CD4-positive, alpha-beta T cell treated with Interleukin-17A for 1 hour (primary cell): ENCODE measurements around the gene CCL20.
"Not testable (repeated sequence)": the region's sequence is repeated elsewhere in the genome, so short reads cannot be mapped to it uniquely, and the experiment has no call there.

ENCODE experiments used
- DNase-seq: peaks from one replicate; pipeline ENCODE4 v3.0.0-alpha.2; 2020

The CCL20 gene, protein sequence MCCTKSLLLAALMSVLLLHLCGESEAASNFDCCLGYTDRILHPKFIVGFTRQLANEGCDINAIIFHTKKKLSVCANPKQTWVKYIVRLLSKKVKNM

DNA sequence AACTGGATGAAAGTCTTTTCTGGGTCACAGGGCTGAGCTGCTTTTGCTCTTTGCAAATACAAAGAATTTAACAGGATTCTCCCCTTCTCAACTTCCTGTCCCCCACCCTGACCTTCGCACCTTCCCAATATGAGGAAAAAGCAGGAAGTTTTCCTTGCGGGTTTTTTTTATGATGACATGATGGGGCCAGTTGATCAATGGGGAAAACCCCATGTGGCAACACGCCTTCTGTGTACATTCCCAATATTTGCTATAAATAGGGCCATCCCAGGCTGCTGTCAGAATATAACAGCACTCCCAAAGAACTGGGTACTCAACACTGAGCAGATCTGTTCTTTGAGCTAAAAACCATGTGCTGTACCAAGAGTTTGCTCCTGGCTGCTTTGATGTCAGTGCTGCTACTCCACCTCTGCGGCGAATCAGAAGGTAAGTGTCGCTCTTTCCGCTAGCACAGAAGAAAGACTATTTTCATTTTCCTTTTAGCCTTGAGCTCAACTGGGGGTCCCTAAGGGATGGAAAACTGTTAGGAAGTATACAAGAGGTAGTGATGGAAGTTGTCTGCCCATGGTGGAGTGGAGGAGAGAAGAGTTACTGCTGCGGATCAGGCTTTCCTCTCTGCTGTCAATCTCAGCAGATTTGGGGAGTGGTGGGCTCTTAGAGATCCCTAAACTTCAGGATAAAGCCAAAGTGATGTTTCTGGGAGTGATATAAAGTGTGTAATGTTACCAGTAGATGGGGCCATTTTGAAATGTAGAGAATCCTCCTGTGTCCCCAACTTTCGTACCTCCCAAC is at the start of gene CCL20:
CCL20 (plus strand) TSS at position 281 of the 792 bp plus-strand sequence; CDS start at position 351, 70 bp downstream.
- DNase-seq = peak; percentile 41

- DNase-seq = no peak
Observed at GRCh38 chr2:227765788-227766372, 47.8 kb upstream of the CCL20 start.

DNA sequence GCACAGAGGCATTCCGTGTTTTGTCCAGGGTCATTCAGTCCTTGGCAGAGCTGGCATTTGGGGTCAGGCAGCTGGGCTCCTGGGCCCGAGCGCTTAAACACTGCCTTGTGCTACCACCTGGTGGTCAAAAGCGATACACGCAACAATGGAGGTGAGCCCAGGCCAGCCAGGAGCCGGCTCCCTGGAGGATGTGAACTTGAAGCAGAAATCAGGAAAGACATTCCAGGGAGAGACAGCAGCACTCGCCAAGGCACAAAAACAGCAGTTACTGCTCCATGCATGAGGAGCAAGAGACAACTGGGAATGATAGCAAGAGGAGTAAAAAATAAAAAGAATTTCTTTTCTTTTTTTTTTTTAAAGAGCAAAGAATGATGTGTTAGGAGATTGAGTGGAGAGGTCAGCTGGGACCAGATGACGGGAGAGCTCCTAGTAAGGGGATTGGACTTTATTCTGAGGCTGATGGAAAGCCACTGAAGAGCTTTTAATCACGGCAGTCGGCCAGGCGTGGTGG is 47.2 kb upstream of the CCL20 start:
- peak; percentile 57 for DNase-seq

DNA sequence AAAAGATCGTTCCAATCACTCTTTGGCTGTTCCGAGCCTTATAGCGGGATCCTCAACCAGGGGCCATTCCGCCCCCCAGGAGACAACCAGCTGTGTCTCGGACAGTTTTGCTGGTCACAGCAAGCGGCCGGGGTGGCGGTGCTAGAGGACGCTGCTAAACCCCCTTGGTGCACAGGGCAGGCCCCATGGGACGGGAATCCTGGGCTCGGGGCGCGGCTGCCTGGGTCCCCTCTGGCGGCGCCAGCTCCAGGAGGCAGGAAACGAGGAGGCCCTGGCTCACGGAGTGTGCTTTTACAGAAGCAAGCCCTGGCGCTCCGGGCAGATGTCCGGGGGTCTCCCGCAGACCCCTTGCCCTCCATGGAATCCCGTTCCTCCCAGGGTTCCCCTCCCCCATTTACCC is 45.8 kb upstream of the CCL20 start:
- no peak for DNase-seq

GRCh38 chr2:227772197-227772661 is 41.4 kb upstream of the CCL20 start:
- DNase-seq = no peak

- no peak for DNase-seq
Observed at GRCh38 chr2:227772932-227773331, 40.7 kb upstream of the CCL20 start.

- DNase-seq = peak; percentile 35
Observed at GRCh38 chr2:227774011-227774624, 39.5 kb upstream of the CCL20 start.

- no peak for DNase-seq
Observed at GRCh38 chr2:227774895-227775842, 38.5 kb upstream of the CCL20 start.

- no peak for DNase-seq
Observed at GRCh38 chr2:227780981-227781615, 32.5 kb upstream of the CCL20 start.

GRCh38 chr2:227781841-227782240 is 31.8 kb upstream of the CCL20 start:
- DNase-seq = no peak

DNA sequence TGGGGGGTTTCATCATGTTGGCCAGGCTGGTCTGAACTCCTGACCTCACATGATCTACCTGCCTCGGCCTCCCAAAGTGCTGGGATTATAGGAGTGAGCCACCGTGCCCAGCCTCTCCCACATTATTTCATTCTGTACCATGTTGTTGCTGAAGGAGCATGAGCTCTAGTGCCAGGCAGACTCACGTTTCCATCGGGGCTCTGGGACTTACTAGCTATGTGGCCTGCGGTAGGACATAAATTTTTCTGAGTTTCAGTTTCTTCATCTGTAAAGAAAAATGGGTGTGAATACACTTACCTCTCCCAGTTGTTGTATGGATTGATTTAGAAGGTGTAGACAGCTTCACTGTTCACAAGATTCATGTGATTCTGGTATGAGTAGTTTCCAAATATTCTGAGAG is 30.8 kb upstream of the CCL20 start:
- no peak for DNase-seq

- DNase-seq = peak; percentile 53
Observed at GRCh38 chr2:227783404-227784138, 30.1 kb upstream of the CCL20 start.

DNA sequence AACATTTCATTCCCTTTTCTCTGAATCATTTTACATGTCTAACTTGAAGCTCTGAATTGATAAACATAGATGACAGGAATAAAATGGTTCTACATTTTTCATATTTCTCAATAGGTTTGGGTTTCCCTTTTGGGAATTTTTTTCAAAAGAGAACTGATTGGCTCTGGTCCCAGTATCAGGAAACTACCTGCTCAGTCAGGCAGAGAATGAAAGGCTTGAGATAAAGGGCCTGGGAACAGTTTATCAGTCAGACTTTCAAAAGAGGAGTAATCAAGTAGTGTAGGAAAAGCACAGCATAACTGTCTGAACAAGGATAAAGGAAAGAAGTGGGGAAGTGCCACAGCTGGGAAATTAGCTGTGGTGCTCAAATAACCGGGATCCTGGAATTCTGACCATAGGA is 28.3 kb upstream of the CCL20 start:
- no peak for DNase-seq

DNA sequence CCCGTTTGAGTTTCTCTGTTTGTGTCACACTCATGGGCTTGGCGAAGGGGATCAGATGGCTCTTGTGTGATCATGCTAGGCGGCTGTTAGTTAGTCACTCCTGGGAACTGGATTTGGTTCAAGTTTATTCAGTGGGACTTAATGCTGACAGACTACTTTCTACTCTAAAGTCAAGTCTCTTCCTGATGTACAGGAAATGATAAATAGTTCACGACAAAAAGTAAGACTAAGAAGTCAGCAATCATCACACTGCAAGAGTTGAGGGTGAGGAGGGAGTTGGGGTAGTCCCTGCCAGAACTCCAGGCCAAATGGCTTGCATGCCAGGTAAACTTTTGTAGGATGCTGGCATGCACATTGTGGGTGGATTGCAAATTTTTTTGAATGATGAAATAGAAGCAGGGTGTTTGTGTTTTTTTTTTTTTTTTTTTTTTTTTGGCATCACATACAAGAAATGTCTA is 25.1 kb upstream of the CCL20 start:
- DNase-seq = no peak

GRCh38 chr2:227789803-227790202 is 23.8 kb upstream of the CCL20 start:
- no peak for DNase-seq

- DNase-seq = no peak
Observed at GRCh38 chr2:227793148-227793712, 20.4 kb upstream of the CCL20 start.

GRCh38 chr2:227796045-227796711 is 17.5 kb upstream of the CCL20 start:
- no peak for DNase-seq

- not testable (repeated sequence) for DNase-seq
Observed at GRCh38 chr2:227796768-227797167, 16.9 kb upstream of the CCL20 start.

DNA sequence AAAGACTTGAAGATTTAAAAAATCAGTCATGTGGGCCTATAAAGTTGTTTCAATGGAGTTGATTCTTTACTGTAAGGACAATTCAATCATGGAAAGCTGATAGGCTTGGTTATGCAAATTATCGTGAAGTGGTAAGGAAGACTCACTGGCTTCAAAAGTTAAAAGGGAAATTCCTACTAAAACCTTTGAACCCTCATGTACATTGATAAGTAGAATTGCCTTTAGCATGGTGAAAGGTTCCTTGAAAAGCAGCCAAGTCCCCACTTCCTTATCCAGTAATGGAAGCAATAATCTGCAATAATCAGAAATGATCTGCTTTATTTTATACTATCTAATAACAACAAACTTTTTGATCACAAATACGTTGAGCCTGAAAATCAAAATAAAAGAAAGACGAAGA is 14.4 kb upstream of the CCL20 start:
- no peak for DNase-seq

- DNase-seq = no peak
Observed at GRCh38 chr2:227802882-227803281, 10.8 kb upstream of the CCL20 start.
